KMS-11 (cell line): Measurements from ENCODE around the gene ATRN.

Experiments
- H2AFZ ChIP-seq: fragments of 200-600 bp; sonication (generic); 2 replicates; pipeline ENCODE4 v1.6.1; 2016; ENCODE audit warnings: antibody characterized with exemption, mixed run types, low read depth
- H3K27ac ChIP-seq: fragments of 200-600 bp; sonication (generic); 2 replicates; pipeline ENCODE4 v1.6.1; 2016; ENCODE audit warnings: mild to moderate bottlenecking, mixed run types
- H3K27me3 ChIP-seq: fragments of 200-600 bp; sonication (generic); 2 replicates; pipeline ENCODE4 v1.6.1; 2017; ENCODE audit warnings: mild to moderate bottlenecking, low read depth, mixed run types, moderate library complexity; ENCODE audit not compliant: insufficient read depth
- H3K36me3 ChIP-seq: fragments of 200-600 bp; sonication (generic); 2 replicates; pipeline ENCODE4 v1.6.1; 2017; ENCODE audit warnings: mild to moderate bottlenecking, mixed run types; ENCODE audit not compliant: insufficient read depth
- H3K4me1 ChIP-seq: fragments of 200-600 bp; sonication (generic); 2 replicates; pipeline ENCODE4 v1.6.1; 2016; ENCODE audit warnings: mild to moderate bottlenecking, low read depth, mixed run types; ENCODE audit not compliant: poor library complexity, severe bottlenecking
- H3K4me2 ChIP-seq: fragments of 200-600 bp; sonication (generic); 2 replicates; pipeline ENCODE4 v1.7.0; 2016; ENCODE audit warnings: mild to moderate bottlenecking, mixed run types
- H3K4me3 ChIP-seq: fragments of 200-600 bp; sonication (generic); IDR thresholded peaks from 2 replicates; pipeline ENCODE4 v1.6.1; 2017; ENCODE audit warnings: low read depth, low read length, mixed read lengths; ENCODE audit not compliant: insufficient read depth
- H3K79me2 ChIP-seq: fragments of 200-600 bp; sonication (generic); 2 replicates; pipeline ENCODE4 v1.6.1; 2016; ENCODE audit warnings: low read depth, mixed run types; ENCODE audit not compliant: insufficient read depth
- H3K9ac ChIP-seq: fragments of 200-600 bp; sonication (generic); 2 replicates; pipeline ENCODE4 v1.6.1; 2016; ENCODE audit warnings: mild to moderate bottlenecking, mixed run types
- H4K20me1 ChIP-seq: fragments of 200-600 bp; sonication (generic); 2 replicates; pipeline ENCODE4 v1.6.1; 2016; ENCODE audit warnings: mild to moderate bottlenecking, mixed run types; ENCODE audit not compliant: insufficient read depth
- TF ChIP-seq, protein P1 (sequence below): fragments of 200-600 bp; sonication (generic); conservative IDR thresholded peaks from 2 replicates; pipeline ENCODE4 v1.6.1; 2017; ENCODE audit warnings: low read depth, mild to moderate bottlenecking, antibody characterized with exemption, low read length, moderate library complexity, mixed read lengths

Gene ATRN

GRCh38 chr20:3667434-3668037 lies 196.7 kb downstream of the ATRN start:
- no peak overlapping the region for H3K4me3 ChIP-seq
- no peaks in the 10 kb centered on the region for H3K4me1 ChIP-seq
- H3K27me3 ChIP-seq, result no peaks in the 10 kb centered on the region
- H3K9ac ChIP-seq, result no peak overlapping the region
- no peak overlapping the region for H3K27ac ChIP-seq
- no peaks in the 10 kb centered on the region for H3K36me3 ChIP-seq
- H3K79me2 ChIP-seq, result no peaks in the 10 kb centered on the region
- H3K4me2 ChIP-seq, result no peak overlapping the region
- TF ChIP-seq, protein P1, sequence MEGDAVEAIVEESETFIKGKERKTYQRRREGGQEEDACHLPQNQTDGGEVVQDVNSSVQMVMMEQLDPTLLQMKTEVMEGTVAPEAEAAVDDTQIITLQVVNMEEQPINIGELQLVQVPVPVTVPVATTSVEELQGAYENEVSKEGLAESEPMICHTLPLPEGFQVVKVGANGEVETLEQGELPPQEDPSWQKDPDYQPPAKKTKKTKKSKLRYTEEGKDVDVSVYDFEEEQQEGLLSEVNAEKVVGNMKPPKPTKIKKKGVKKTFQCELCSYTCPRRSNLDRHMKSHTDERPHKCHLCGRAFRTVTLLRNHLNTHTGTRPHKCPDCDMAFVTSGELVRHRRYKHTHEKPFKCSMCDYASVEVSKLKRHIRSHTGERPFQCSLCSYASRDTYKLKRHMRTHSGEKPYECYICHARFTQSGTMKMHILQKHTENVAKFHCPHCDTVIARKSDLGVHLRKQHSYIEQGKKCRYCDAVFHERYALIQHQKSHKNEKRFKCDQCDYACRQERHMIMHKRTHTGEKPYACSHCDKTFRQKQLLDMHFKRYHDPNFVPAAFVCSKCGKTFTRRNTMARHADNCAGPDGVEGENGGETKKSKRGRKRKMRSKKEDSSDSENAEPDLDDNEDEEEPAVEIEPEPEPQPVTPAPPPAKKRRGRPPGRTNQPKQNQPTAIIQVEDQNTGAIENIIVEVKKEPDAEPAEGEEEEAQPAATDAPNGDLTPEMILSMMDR, result no peak
- no peaks in the 10 kb centered on the region for H4K20me1 ChIP-seq
- H2AFZ ChIP-seq, result no peak overlapping the region

DNA sequence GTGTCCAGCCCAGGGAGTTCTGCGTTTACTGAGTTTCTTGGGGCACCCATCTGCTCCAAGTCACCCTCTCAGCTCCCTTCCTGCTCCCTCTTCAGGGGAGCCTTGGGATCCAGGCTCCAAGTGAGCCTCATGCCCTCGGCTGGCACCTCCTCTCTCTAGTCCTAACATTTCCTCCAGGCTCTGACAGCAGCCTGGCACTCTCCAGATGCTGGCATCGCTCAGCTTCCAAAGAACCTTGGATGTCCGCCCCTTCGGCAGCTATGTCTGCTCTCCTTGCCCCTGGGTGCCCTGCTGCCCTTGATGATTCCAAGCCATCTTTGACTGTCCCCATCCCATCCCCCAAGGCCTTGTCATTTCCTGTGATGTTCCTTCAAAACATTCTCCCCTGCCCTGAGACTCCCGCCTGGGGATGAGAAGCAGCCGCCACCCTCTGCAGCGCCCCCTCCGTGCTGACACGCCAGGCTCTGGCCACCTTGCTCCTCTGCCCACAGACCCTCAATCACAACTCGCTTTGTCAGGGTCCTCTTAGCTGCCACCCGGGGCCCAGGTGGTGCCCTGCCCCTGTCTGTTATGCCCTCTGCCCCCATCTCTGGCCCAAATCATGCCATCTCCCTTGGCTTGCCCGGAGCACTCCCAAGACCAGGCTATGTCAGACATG lies 199.0 kb downstream of the ATRN start:
- Histone ChIP-seq H3K36me3 (no peaks in the 10 kb centered on the region), H3K4me1 (no peaks in the 10 kb centered on the region), H3K4me2 (no peak overlapping the region), H3K79me2 (no peaks in the 10 kb centered on the region), H4K20me1 (no peaks in the 10 kb centered on the region), H3K9ac (no peak overlapping the region), H3K27ac (no peak overlapping the region), H2AFZ (no peak overlapping the region), H3K4me3 (no peak overlapping the region), H3K27me3 (peaks cover 4% of the 10 kb centered on the region; the same call in 1 of the 2 replicates)
- TF ChIP-seq, protein P1, result no peak

GRCh38 chr20:3670511-3670910 lies 199.7 kb downstream of the ATRN start:
- H3K9ac ChIP-seq, result no peak overlapping the region
- TF ChIP-seq, protein P1, result no peak
- H4K20me1 ChIP-seq, result no peaks in the 10 kb centered on the region
- H3K4me3 ChIP-seq, result no peak overlapping the region
- no peak overlapping the region for H3K4me2 ChIP-seq
- H2AFZ ChIP-seq, result no peak overlapping the region
- no peaks in the 10 kb centered on the region for H3K79me2 ChIP-seq
- H3K36me3 ChIP-seq, result no peaks in the 10 kb centered on the region
- H3K4me1 ChIP-seq, result no peaks in the 10 kb centered on the region
- H3K27me3 ChIP-seq, result peaks cover 10% of the 10 kb centered on the region
- H3K27ac ChIP-seq, result no peak overlapping the region

GRCh38 chr20:3670945-3671344 lies 200.1 kb downstream of the ATRN start:
- Histone ChIP-seq H3K4me1 (no peaks in the 10 kb centered on the region), H3K4me2 (no peak overlapping the region), H3K4me3 (no peak overlapping the region), H3K36me3 (no peaks in the 10 kb centered on the region), H3K9ac (no peak overlapping the region), H3K79me2 (no peaks in the 10 kb centered on the region), H2AFZ (no peak overlapping the region), H3K27ac (no peak overlapping the region), H3K27me3 (peaks cover 10% of the 10 kb centered on the region), H4K20me1 (no peaks in the 10 kb centered on the region)
- TF ChIP-seq, protein P1, result no peak
